DND-41 (cell line): ENCODE measurements around the gene HYCC2.

Source experiments
- ATAC-seq: fragments of 200-7000 bp; cut with Tn5 transposase; 3 replicates; pipeline ENCODE4 v1.9.1; 2021; ENCODE audit warnings: low read depth; ENCODE audit not compliant: insufficient read depth
- DNase-seq: peaks from one replicate; pipeline ENCODE4 v3.0.0-alpha.2; 2020
- H2AFZ ChIP-seq: 2 replicates; pipeline ENCODE4 v1.6.0; 2012; ENCODE audit warnings: low read depth, low read length
- H3K27ac ChIP-seq: 2 replicates; pipeline ENCODE4 v1.5.1; 2012; ENCODE audit warnings: low read length, inconsistent platforms
- H3K27me3 ChIP-seq: fragments of 200-600 bp; sonication (generic); 2 replicates; pipeline ENCODE4 v1.6.0; 2012; ENCODE audit warnings: low read length, mild to moderate bottlenecking, inconsistent platforms; ENCODE audit not compliant: insufficient read depth, poor library complexity
- H3K36me3 ChIP-seq: 2 replicates; pipeline ENCODE4 v1.5.1; 2012; ENCODE audit warnings: low read length, inconsistent platforms; ENCODE audit not compliant: insufficient read depth
- H3K4me1 ChIP-seq: 2 replicates; pipeline ENCODE4 v1.5.1; 2012; ENCODE audit warnings: mild to moderate bottlenecking, low read length; ENCODE audit not compliant: insufficient read depth
- H3K4me2 ChIP-seq: 2 replicates; pipeline ENCODE4 v1.6.0; 2012; ENCODE audit warnings: mild to moderate bottlenecking, moderate library complexity, low read length, inconsistent platforms; ENCODE audit not compliant: insufficient read depth
- H3K4me3 ChIP-seq, 2 experiments: fragments of 200-600 bp in 1 of 2; shearing (Covaris generic) in 1 of 2; 2 replicates each; pipeline ENCODE4 v1.5.1; 2012 to 2016; ENCODE audit warnings: inconsistent platforms in 2 of 2, low read length in 2 of 2, mild to moderate bottlenecking in 2 of 2, low read depth in 1 of 2, moderate library complexity in 1 of 2
- H3K79me2 ChIP-seq: 2 replicates; pipeline ENCODE4 v1.6.0; 2012; ENCODE audit warnings: low read length, inconsistent platforms; ENCODE audit not compliant: insufficient read depth
- H3K9ac ChIP-seq: 2 replicates; pipeline ENCODE4 v1.6.0; 2012; ENCODE audit warnings: low read depth, mild to moderate bottlenecking, inconsistent platforms, low read length, moderate library complexity
- H3K9me3 ChIP-seq: 2 replicates; pipeline ENCODE4 v1.5.1; 2012; ENCODE audit warnings: low read length, moderate library complexity, mild to moderate bottlenecking, inconsistent platforms; ENCODE audit not compliant: insufficient read depth, severe bottlenecking
- H4K20me1 ChIP-seq: 2 replicates; pipeline ENCODE4 v1.6.0; 2012; ENCODE audit warnings: low read length; ENCODE audit not compliant: insufficient read depth
- EZH2 ChIP-seq: IDR thresholded peaks from 3 replicates; pipeline ENCODE4 v1.6.1; 2012; ENCODE audit warnings: borderline replicate concordance, low read depth, mild to moderate bottlenecking, moderate library complexity, low read length, inconsistent platforms; ENCODE audit not compliant: severe bottlenecking
- TF ChIP-seq, protein P1 (sequence below): IDR thresholded peaks from 2 replicates; pipeline ENCODE4 v1.5.1; 2012; ENCODE audit warnings: borderline replicate concordance, low read length, moderate library complexity, mild to moderate bottlenecking; ENCODE audit not compliant: poor library complexity, severe bottlenecking; ENCODE audit errors: extremely low read depth

Gene HYCC2

DNA sequence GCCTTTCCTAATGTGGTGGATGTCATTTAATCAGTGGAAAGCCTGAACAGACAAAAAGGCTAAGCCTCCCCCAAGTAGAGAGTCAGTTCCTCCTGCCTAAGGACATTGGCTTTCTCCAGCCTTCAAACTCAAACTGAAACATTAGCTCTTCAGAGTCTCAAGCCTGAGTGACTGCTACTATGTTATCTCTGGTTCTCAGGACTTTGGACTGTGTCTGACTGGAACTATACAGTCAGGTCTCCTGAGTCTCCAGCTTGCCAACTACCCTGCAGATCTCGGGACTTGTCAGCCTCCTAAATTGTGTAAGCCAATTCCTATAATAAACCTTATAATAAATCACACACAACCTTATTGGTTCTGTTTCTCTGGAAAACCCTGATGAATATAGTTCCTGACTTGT is 12.6 kb downstream of the HYCC2 start:
- Histone ChIP-seq H3K79me2 (peaks cover 89% of the 10 kb centered on the region), H3K9me3 (no peaks in the 10 kb centered on the region), H3K36me3 (peaks cover 5% of the 10 kb centered on the region; the same call in 1 of the 2 replicates), H3K9ac (no peak overlapping the region), H4K20me1 (no peaks in the 10 kb centered on the region; the same call in 1 of the 2 replicates), H3K4me1 (no peaks in the 10 kb centered on the region), H3K4me3 (no peak overlapping the region), H3K27ac (no peak overlapping the region), H3K27me3 (no peaks in the 10 kb centered on the region), H3K4me2 (no peak overlapping the region), H2AFZ (no peak overlapping the region)
- no peak for DNase-seq
- no peak for ATAC-seq
- no peak for TF ChIP-seq EZH2
- TF ChIP-seq, protein P1, sequence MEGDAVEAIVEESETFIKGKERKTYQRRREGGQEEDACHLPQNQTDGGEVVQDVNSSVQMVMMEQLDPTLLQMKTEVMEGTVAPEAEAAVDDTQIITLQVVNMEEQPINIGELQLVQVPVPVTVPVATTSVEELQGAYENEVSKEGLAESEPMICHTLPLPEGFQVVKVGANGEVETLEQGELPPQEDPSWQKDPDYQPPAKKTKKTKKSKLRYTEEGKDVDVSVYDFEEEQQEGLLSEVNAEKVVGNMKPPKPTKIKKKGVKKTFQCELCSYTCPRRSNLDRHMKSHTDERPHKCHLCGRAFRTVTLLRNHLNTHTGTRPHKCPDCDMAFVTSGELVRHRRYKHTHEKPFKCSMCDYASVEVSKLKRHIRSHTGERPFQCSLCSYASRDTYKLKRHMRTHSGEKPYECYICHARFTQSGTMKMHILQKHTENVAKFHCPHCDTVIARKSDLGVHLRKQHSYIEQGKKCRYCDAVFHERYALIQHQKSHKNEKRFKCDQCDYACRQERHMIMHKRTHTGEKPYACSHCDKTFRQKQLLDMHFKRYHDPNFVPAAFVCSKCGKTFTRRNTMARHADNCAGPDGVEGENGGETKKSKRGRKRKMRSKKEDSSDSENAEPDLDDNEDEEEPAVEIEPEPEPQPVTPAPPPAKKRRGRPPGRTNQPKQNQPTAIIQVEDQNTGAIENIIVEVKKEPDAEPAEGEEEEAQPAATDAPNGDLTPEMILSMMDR: no peak

DNA sequence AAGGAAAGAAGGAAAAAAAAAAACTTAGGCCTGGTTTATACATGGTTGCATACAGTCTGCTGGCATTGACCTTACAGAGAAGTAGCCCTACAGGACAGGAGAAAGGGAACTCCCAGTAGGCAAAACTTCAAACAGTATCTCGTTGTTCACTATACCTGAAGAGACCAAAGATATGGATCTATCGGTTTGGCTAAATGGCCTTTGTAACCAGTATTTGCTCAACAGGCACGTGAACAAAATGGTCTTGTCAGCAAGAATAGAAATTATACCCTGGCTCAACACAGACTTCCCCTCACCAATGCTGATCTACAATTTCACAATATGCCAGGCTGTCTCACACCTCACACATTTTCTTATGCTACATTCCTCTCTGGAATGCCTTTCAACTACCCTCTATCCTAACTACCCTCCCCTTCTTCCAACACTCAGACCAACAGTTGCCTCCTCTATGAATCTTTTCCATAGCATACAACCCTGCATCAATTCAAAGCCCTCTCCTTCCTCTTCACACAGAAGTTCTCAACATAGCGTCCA is 13.7 kb downstream of the HYCC2 start:
- peaks cover 88% of the 10 kb centered on the region for H3K79me2 ChIP-seq
- H3K27me3 ChIP-seq: no peaks in the 10 kb centered on the region
- H3K4me2 ChIP-seq: no peak overlapping the region
- peaks cover 5% of the 10 kb centered on the region; the same call in 1 of the 2 replicates for H3K36me3 ChIP-seq
- H3K4me1 ChIP-seq: no peaks in the 10 kb centered on the region
- ATAC-seq: no peak
- no peak for TF ChIP-seq EZH2
- TF ChIP-seq, protein P1: no peak
- H4K20me1 ChIP-seq: no peaks in the 10 kb centered on the region; the same call in 1 of the 2 replicates
- no peak overlapping the region for H3K27ac ChIP-seq
- H3K9me3 ChIP-seq: no peaks in the 10 kb centered on the region
- H3K9ac ChIP-seq: no peak overlapping the region
- no peak overlapping the region for H3K4me3 ChIP-seq
- no peak for DNase-seq
- no peak overlapping the region for H2AFZ ChIP-seq

DNA sequence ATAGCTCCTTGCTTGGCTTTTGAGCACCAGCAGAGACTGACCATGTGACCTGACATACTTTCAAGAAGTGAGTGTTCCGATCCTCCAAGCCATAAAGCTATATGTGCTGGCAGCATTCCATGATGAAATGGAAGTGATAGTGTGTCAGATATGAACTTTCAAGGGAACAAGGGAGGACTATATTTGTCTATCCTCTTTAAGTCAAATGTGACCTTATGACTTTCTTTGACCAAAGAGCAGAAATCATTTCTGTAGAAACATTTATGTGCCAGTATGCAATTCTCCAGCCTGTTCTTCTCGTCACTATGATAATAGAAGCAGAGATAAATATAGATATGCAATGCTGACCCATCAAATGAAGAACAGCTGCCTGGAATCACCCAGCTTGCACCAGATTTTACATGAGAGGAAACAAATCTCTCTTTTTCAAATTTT is 14.4 kb downstream of the HYCC2 start:
- no peak overlapping the region for H3K27ac ChIP-seq

DNA sequence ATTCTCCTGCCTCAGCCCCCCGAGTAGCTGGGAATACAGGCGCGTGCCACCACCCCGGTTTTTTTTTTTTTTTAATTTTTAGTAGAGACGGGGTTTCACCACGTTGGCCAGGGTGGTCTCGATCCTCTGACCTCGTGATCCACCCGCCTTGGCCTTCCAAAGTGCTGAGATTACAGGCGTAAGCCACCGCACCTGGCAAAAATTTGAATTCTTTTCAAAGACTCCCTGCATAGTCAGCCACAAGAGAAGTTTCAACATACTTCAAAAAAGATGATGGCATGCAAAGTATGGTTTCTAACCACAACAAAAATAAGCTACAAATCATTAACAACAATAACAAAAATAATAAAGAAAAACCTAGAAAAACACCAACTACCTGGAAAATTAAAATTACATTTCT is 22.0 kb downstream of the HYCC2 start:
- Histone ChIP-seq H3K36me3 (peaks cover 6% of the 10 kb centered on the region; the same call in 1 of the 2 replicates), H2AFZ (no peak overlapping the region), H3K79me2 (peaks cover 89% of the 10 kb centered on the region), H3K9me3 (no peaks in the 10 kb centered on the region), H4K20me1 (no peaks in the 10 kb centered on the region; the same call in 1 of the 2 replicates), H3K9ac (no peak overlapping the region), H3K4me3 (no peak overlapping the region), H3K27me3 (no peaks in the 10 kb centered on the region), H3K4me2 (no peak overlapping the region), H3K4me1 (no peaks in the 10 kb centered on the region), H3K27ac (no peak overlapping the region)
- ATAC-seq (no peak), DNase-seq (no peak)
- TF ChIP-seq EZH2: no peak
- TF ChIP-seq, protein P1: no peak

More for the DNA sequence above, 14.4 kb downstream of the HYCC2 start:
- Histone ChIP-seq H4K20me1 (no peaks in the 10 kb centered on the region; the same call in 1 of the 2 replicates), H3K9me3 (no peaks in the 10 kb centered on the region), H3K4me1 (no peaks in the 10 kb centered on the region), H3K27me3 (no peaks in the 10 kb centered on the region), H3K36me3 (peaks cover 5% of the 10 kb centered on the region; the same call in 1 of the 2 replicates), H3K9ac (no peak overlapping the region), H2AFZ (no peak overlapping the region), H3K79me2 (peaks cover 92% of the 10 kb centered on the region), H3K4me3 (no peak overlapping the region), H3K4me2 (no peak overlapping the region)
- no peak for DNase-seq
- no peak for ATAC-seq
- TF ChIP-seq EZH2: no peak
